ENCODE results near the gene GRID1. TPM values are rescaled to one million over a fixed set of nuclear protein-coding genes. Genes with fewer than 3 reads are reported as not detected.

Gene GRID1
- total RNA-seq, 1 experiment from 2014 or later, result not detected

GRCh38 chr10:86319676-86320075, 46.9 kb downstream of the GRID1 start:
- peaks cover 77% of the 10 kb centered on the region for H3K27me3 Mint-ChIP-seq (ENCODE audit: unreplicated experiment)
- TF ChIP-seq CTCF (IDR thresholded peaks at IDR 0.05; ENCODE audit: unreplicated experiment), result no peak
- DNase-seq, result no peak
- no peaks in the 10 kb centered on the region for H3K36me3 Mint-ChIP-seq (ENCODE audit: insufficient read depth, unreplicated experiment)
- H3K9me3 Mint-ChIP-seq (ENCODE audit: low read depth, unreplicated experiment), result no peaks in the 10 kb centered on the region
- CTCF ChIA-PET, result no interaction called here
- BruUV-seq (replicated peaks), result no TSS peak
- no peak overlapping the region for H3K4me3 Mint-ChIP-seq (ENCODE audit: low read depth, unreplicated experiment)
- no peaks in the 10 kb centered on the region for H3K4me1 Mint-ChIP-seq (ENCODE audit: low read depth, unreplicated experiment)
- intact Hi-C loops (cut with micrococcal nuclease; ENCODE audit: unreplicated experiment), result no loop called here
- H3K27ac Mint-ChIP-seq (ENCODE audit: unreplicated experiment), result no peak overlapping the region

GRCh38 chr10:86317949-86318725, 48.5 kb downstream of the GRID1 start:
- Mint-ChIP-seq H3K27ac (ENCODE audit: unreplicated experiment) (no peak overlapping the region), H3K9me3 (ENCODE audit: low read depth, unreplicated experiment) (no peaks in the 10 kb centered on the region), H3K27me3 (ENCODE audit: unreplicated experiment) (peaks cover 66% of the 10 kb centered on the region), H3K4me3 (ENCODE audit: low read depth, unreplicated experiment) (no peak overlapping the region), H3K4me1 (ENCODE audit: low read depth, unreplicated experiment) (no peaks in the 10 kb centered on the region), H3K36me3 (ENCODE audit: insufficient read depth, unreplicated experiment) (no peaks in the 10 kb centered on the region)
- DNase-seq, result peak; percentile 3
- intact Hi-C loops (cut with micrococcal nuclease; ENCODE audit: unreplicated experiment), result no loop called here
- BruUV-seq (replicated peaks), result no TSS peak
- no peak for TF ChIP-seq CTCF (IDR thresholded peaks at IDR 0.05; ENCODE audit: unreplicated experiment)
- CTCF ChIA-PET, result no interaction called here

GRCh38 chr10:86316990-86317389, 49.6 kb downstream of the GRID1 start:
- BruUV-seq (replicated peaks), result no TSS peak
- peaks cover 68% of the 10 kb centered on the region for H3K27me3 Mint-ChIP-seq (ENCODE audit: unreplicated experiment)
- H3K4me1 Mint-ChIP-seq (ENCODE audit: low read depth, unreplicated experiment), result no peaks in the 10 kb centered on the region

GRCh38 chr10:86316274-86316835, 50.2 kb downstream of the GRID1 start:
- Mint-ChIP-seq H3K4me1 (ENCODE audit: low read depth, unreplicated experiment) (no peaks in the 10 kb centered on the region), H3K27me3 (ENCODE audit: unreplicated experiment) (peaks cover 68% of the 10 kb centered on the region), H3K9me3 (ENCODE audit: low read depth, unreplicated experiment) (no peaks in the 10 kb centered on the region), H3K27ac (ENCODE audit: unreplicated experiment) (no peak overlapping the region), H3K4me3 (ENCODE audit: low read depth, unreplicated experiment) (no peak overlapping the region), H3K36me3 (ENCODE audit: insufficient read depth, unreplicated experiment) (no peaks in the 10 kb centered on the region)
- DNase-seq, result no peak
- no TSS peak for BruUV-seq (replicated peaks)
- CTCF ChIA-PET, result no interaction called here
- TF ChIP-seq CTCF (IDR thresholded peaks at IDR 0.05; ENCODE audit: unreplicated experiment), result no peak
- intact Hi-C loops (cut with micrococcal nuclease; ENCODE audit: unreplicated experiment), result no loop called here

More at GRCh38 chr10:86316990-86317389, 49.6 kb downstream of the GRID1 start:
- Mint-ChIP-seq H3K4me3 (ENCODE audit: low read depth, unreplicated experiment) (no peak overlapping the region), H3K9me3 (ENCODE audit: low read depth, unreplicated experiment) (no peaks in the 10 kb centered on the region), H3K27ac (ENCODE audit: unreplicated experiment) (no peak overlapping the region), H3K36me3 (ENCODE audit: insufficient read depth, unreplicated experiment) (no peaks in the 10 kb centered on the region)
- CTCF ChIA-PET, result no interaction called here
- DNase-seq, result no peak
- TF ChIP-seq CTCF (IDR thresholded peaks at IDR 0.05; ENCODE audit: unreplicated experiment), result no peak
- intact Hi-C loops (cut with micrococcal nuclease; ENCODE audit: unreplicated experiment), result no loop called here
